ENCODE data around the gene TMEM170B.

DNA sequence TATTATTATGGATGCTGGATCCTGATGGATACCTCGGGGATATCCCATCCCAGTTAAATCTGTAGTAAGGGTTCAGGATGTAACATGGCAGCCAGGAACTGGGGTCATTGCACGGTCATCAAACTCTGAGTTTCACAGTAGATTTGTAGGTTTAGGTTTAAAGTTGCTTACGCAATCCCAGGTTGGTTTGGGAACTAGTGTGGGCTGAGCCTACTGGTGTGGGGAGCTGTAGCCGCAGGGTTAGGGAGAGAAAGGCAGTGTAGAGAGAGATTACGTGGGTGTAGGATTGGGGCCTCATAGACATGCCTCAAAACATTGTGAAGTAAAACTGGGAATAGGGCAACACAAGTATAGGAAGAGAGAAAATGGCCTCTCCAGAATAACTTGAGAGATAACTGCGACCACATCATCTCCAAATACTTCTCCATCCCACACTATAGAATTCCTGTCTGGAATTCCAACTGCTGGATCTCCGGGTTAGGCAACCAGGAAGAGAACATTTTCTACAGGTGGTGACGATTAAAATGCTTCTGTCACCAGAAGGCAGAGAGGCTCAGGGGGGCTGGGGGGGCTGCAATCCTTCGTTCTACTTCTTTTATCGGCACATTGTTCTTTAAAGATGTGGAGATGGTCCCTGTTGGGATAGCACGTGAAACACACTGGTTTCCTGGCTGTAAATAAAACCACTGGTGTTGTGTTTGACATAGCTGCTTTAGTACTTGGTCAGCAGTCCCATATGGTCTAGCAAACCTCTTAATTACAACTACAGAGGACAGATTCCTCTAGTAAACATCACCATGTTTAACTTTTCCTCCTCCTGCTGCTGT is 44.9 kb upstream of the TMEM170B start:
- TF ChIP-seq, protein P1, sequence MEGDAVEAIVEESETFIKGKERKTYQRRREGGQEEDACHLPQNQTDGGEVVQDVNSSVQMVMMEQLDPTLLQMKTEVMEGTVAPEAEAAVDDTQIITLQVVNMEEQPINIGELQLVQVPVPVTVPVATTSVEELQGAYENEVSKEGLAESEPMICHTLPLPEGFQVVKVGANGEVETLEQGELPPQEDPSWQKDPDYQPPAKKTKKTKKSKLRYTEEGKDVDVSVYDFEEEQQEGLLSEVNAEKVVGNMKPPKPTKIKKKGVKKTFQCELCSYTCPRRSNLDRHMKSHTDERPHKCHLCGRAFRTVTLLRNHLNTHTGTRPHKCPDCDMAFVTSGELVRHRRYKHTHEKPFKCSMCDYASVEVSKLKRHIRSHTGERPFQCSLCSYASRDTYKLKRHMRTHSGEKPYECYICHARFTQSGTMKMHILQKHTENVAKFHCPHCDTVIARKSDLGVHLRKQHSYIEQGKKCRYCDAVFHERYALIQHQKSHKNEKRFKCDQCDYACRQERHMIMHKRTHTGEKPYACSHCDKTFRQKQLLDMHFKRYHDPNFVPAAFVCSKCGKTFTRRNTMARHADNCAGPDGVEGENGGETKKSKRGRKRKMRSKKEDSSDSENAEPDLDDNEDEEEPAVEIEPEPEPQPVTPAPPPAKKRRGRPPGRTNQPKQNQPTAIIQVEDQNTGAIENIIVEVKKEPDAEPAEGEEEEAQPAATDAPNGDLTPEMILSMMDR (IDR thresholded peaks at IDR 0.05; ENCODE audit: low read length): no peak
- TF ChIP-seq EZH2 (IDR thresholded peaks at IDR 0.05; ENCODE audit: borderline replicate concordance, low read length): no peak

Data from OCI-LY1 (cell line).